SIG-M5 treated with dmso at 0.1 percent for 504 hours (cell line): ENCODE data around the gene BICC1.
A peak's percentile ranks its signal among the peaks of the same experiment; 100 is the strongest.

Experiments used
- DNase-seq: peaks from one replicate; lab custom pipeline; 2025; ENCODE audit not compliant: unreplicated experiment; lab: John Stamatoyannopoulos, UW

BICC1 gene

DNA sequence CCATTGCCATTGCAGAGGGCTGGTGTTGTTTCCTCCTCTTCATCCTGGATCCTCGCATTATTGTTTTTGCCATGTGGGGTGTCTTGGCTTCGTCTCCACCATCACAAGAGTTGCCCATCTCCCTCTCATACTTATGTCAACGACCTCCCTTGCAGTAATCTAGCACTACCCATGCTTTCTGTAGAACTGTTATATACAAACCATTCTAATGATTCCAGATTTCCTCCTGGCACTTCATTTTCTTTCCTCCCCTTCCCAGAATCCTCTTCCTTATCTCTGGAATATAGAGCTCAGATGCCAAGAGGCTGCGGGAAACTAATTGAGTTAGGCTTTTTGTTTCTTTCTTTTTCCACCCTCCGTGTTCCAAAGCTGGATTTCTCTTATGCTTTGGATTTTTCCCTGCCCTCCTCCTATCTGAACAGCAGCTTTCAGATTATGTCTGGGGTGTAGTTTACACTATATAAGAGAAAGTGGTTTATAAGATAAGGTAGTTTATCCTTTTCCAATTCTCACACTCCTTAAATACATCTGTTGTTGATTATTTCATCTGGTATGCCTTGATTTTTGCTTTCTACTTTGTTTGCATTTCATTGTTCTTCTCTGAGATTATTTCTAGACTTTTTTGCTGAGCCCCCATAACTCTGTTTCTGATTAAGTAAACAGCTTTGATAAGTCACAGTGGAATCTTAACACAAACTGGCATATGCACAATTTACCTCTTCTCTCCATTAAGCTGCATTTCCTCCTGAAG lies 264.1 kb downstream of the BICC1 start:
- DNase-seq: no peak

DNA sequence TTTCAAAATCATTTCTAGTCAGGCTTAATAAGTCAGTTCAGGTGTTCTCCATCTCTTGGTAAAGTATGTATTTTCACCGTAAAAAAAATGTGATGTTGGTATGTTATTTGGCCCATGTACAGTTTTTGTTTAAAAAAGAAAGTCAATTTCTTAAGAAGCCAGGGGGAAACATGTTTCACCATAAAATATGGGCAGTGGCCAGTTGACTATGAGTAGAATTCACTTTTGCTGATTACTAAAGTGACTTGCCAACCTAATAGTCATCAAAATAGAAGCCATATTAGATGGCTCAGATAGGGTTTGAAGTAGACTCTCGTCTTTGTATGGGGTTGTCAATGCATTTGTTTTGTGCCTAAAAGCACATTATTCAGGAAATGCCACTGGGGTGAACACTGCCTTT lies 266.3 kb downstream of the BICC1 start:
- DNase-seq: no peak

- no peak for DNase-seq
These were observed 266.9 kb downstream of the BICC1 start for GRCh38 chr10:58779594-58779993.

DNA sequence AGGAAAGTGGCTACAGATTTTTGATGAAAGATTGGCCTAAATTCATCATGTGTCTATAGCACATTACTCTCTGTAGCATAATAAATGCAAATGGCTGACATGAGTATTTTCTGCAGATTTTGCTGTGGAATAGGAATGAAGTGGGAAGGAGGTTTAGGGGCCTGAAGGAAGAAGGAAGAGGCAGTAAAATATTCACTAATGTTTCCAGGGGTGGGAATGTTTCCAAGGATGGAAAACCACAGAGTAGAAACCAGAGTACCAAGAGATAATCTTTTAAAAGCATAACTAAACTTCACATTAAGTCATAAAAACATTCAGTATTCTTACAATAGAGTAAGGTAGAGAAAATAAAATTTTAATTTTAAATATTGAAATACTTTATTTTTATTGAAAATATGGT lies 267.8 kb downstream of the BICC1 start:
- DNase-seq: no peak

DNA sequence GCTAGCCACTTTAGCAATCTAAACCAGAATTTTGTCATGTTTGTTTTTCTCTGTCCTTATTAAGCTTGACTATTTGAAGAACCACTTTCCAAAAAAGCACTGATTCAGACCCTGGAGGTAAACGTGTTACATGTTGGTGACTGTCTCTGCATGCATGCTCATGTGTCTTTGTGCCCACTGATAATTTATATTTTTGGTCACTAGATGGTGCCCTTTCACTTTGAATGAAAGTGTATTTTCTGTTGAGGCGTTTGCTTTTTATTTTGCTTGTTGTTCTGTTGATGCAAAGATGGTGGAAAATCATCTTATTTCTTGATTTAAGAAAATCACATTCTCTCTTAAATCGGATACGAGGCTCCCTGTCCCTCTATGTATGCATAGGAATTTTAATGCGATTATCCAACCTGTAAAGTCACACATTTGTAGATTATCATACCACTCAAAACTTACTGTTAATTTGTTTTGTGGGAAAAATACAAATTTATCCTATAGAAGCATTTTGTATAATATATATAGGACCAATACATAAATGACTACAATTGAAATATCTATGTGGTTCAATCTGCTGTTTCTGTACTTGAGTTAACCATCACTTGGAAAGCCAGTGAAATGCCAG lies 269.3 kb downstream of the BICC1 start:
- DNase-seq: peak; percentile 31

DNA sequence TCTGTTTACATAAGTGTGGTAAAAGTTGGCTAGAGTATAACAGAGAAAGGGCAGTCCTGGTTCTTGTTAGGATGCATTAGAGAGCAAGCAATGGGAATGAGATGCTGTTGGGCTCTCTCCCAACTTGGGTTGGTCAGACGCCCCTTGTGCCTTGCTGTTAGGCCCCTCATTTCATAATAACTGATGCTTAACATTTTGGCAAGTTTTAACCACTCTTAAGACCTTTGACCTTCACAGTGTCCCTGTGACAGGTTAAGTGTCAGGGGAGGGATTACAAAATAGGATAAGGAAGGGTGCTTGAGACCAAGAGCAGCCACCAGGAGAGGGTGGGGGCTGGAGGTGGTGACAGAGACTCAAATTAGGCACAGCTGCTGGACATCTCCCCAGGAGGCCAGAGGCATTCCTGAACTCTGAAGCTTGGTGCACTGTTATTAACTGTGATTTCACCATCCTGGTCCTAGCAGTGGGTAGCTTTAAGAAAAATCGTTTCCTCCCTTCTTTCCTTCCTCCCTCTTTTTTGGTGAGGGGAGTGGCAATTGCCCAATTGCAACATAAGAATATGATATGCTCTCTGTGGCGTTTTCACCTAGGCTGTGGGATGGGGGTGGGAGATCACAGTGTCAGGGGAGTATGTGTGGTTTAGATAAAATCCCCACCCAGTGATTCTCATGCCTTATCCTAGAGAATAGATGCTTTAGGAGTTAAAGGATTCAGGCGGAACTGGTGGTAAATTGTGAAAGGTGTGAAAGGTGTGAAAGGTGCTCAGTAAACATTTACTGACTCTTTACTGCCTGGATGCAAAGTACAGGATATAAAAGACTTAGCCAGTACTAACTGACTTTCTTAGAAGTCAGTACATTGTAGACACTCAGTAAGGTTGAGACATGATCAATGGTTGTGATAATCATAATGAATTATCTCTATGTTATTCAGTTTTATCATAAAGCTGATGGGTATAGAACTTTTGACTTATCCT lies 270.5 kb downstream of the BICC1 start:
- DNase-seq: no peak

- no peak for DNase-seq
These were observed 271.7 kb downstream of the BICC1 start for GRCh38 chr10:58784361-58784760.

GRCh38 chr10:58785354-58785753 lies 272.7 kb downstream of the BICC1 start:
- no peak for DNase-seq

- no peak for DNase-seq
These were observed 278.5 kb downstream of the BICC1 start for GRCh38 chr10:58791137-58791536.

- DNase-seq: no peak
These were observed 282.9 kb downstream of the BICC1 start for GRCh38 chr10:58795560-58795959.

GRCh38 chr10:58796242-58796641 lies 283.6 kb downstream of the BICC1 start:
- DNase-seq: no peak

GRCh38 chr10:58796824-58797223 lies 284.2 kb downstream of the BICC1 start:
- no peak for DNase-seq

DNA sequence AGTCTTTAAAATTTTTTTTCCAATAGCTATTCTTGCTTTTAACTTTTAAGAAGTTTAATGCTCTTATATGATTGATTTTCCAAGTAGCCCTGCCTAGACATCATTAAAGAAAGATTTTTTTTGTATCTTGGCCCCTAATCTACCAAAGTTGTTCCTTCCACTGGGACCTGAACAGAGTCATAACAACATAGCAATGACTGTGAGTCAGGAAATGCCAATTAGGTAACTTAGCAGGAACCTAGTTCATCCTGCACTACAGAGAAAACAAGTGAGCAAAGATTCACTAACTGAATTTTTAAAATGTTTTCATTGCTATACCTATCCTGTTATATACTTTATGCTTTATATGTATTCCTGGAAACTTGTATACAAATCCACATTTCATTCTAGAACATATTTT lies 284.7 kb downstream of the BICC1 start:
- DNase-seq: no peak

DNA sequence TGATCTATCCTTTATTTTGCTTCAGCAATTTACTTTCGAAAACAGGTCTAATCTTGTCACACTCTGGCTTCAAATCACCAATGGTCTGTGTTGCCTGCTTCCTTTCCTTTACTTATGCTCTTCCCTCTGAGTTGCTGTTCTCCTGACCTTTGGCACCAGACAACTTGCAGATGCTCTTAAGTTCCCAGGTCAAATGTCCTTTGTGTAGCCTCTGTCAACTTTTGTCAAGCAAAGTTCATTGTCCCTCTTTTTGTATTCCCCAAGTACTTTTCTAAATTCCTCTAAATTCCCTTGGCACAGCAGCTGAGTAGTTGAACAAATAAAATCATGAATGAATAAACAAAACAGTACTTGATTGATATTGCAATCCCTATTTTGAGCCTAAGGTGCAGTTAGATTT lies 289.4 kb downstream of the BICC1 start:
- DNase-seq: no peak

DNA sequence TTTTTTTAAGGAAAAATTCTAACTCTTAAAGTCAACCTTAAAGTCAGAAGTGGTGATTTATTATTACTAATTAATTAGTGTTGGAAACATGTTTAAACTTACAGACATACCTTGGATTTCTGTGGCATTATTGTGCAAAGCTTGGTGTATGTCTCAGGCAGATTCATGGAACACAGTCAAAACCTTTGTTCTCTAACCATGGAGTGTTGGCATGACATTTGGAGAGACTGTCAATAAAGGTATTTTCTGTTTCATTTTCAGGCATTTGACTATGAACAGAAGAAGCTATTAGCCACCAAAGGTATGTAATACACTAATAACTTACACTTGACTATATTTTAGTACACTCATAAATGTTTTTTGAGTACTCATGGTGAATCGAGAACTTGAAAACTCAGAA lies 293.7 kb downstream of the BICC1 start:
- DNase-seq: no peak

DNA sequence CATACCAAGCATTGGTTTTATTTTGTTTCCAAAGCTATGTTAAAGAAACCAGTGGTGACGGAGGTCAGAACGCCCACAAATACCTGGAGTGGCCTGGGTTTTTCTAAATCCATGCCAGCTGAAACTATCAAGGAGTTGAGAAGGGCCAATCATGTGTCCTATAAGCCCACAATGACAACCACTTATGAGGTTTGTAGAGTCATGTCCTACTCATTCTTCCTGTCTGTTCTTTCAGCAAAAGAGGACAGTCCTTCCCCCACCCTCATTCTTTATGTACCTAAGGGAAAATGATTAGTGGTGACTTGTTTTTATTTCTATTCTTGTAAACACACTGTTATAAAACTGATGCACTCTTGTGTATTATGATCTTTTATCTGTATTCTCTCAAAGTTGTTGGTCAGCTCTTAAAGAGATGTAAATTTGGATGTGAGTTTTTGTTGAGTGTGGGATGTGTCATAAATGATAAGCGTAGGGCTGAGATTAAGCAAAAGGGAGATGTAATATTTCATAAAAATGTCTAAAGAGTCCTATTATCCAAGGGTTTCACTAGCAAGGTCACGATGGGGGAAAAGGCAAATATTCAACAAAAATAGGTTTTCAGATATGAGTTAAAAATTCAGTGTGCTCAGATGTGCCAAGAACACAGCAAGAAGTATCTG lies 294.4 kb downstream of the BICC1 start:
- no peak for DNase-seq

GRCh38 chr10:58807629-58808022 lies 295.0 kb downstream of the BICC1 start:
- no peak for DNase-seq

DNA sequence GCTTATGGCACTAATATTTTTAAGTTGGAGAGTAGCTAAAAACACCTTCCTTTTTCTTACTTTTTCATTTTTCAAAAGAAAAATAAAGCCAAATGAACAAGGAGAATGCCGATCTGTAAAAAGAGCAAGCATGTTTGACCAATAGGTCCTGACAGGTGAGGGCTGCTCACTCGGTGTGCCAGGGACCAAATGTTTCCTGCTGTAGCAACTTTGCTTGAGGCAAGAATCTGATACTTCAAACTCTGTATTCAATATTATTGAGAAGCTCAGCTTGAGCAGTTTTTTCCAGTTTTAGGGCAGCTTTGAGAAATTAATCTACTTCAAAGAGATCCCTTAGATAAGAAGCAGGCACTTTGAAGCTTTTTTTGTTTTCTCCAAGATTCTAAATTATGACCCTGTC lies 298.1 kb downstream of the BICC1 start:
- DNase-seq: no peak

DNA sequence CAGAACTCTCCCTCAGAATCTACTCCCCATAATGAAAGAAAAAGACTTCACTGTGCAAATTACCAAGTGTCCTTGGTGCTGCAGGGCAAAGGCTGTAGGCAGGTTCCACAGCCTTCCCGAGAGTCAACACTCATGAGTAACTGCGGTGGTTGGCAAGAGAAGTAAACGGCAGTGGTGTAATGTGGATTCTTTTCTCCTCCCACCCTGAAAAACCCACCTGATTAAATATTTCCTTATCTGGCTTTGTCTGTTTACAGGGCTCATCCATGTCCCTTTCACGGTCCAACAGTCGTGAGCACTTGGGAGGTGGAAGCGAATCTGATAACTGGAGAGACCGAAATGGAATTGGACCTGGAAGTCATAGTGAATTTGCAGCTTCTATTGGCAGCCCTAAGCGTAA lies 300.9 kb downstream of the BICC1 start:
- no peak for DNase-seq

DNA sequence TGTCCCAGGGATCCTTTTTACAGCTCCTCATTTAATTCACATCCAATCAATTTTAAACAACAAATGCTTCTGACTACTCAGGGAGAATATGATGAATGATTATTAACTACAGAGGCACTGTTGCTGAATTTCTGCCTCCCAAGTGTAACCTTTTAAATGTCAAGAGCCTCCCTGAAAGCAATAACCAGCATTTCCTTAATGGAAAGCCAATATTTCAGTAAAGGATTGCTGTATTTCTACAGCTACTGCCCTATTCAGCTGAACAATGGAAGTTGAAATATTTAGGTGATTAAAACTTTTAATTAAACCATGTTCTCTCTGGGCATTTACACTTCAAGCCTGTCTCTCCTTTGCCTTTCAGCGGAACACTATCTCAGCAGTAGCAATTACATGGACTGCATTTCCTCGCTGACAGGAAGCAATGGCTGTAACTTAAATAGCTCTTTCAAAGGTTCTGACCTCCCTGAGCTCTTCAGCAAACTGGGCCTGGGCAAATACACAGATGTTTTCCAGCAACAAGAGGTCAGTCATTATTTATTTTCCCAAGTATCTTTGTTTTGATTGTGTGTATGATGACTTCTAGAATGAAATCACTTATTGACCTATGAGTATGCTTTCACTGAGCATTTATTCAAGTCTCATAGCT lies 304.7 kb downstream of the BICC1 start:
- no peak for DNase-seq

- no peak for DNase-seq
These were observed 306.2 kb downstream of the BICC1 start for GRCh38 chr10:58818900-58819299.
